Stimulated activated CD8-positive, alpha-beta memory T cell treated with anti-CD3 and anti-CD28 coated beads, Interleukin-2, amount 100 ng/mL, for 48 hours (primary cell): ENCODE measurements around the gene OR2K2.
"Not testable (repeated sequence)": the region's sequence is repeated elsewhere in the genome, so short reads cannot be mapped to it uniquely, and the experiment has no call there.

Experiments used
- DNase-seq, 2 donors: peaks; one replicate each; pipeline ENCODE4 v3.0.0-alpha.2; 2020; ENCODE audit warnings: low read depth in 2 of 2

Gene OR2K2

DNA sequence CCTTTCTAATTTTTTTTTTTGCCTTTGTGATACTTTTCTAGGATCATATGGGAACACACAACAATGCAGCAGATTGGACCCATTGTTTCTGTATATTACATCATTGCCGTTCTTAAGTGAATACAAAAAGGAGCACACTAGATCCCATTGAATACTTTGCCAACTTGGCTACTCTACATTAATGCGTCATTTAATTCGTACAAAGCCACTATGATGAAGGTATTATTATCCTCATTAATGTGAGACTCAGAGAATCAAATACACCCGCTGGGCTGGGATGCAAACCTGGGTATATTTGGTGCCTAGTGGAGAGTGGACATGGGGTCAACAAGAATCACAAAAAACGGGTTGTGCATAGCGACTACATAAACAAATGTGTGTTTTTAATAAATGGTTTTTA lies 31.9 kb downstream of the OR2K2 start:
- no peak for DNase-seq

DNA sequence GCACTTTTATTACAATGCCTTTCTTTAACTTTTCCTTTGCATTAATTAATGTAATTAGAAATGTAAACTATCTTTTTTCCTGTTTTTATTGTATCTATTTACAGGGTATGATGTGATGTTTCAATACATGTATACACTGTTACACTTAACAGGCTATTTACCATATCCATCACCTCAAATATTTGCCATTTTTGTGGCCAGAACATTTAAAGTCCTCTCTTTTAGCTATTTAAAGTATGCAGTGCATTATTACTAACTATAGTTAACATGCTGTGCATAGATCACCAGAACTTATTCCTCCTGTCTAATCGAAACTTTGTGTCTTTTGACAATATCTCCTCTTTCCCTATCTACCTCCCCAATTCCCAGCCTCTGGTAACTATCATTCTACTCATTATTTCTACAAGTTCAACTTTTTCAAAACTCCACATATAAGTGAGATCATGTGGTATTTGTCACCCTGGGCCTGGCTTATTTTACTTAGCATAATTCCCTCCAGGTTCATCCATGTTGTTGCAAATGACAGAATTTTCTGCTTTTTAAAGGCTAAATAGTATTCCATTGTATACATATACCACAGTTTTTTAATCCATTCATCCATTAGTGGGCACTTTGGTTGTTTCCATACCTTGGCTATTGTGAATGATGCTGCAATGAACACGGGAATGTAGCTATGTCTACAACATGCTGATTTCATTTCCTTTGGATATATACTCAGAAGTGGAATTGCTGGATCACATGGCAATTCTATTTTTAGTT lies 32.8 kb downstream of the OR2K2 start:
- no peak for DNase-seq

DNA sequence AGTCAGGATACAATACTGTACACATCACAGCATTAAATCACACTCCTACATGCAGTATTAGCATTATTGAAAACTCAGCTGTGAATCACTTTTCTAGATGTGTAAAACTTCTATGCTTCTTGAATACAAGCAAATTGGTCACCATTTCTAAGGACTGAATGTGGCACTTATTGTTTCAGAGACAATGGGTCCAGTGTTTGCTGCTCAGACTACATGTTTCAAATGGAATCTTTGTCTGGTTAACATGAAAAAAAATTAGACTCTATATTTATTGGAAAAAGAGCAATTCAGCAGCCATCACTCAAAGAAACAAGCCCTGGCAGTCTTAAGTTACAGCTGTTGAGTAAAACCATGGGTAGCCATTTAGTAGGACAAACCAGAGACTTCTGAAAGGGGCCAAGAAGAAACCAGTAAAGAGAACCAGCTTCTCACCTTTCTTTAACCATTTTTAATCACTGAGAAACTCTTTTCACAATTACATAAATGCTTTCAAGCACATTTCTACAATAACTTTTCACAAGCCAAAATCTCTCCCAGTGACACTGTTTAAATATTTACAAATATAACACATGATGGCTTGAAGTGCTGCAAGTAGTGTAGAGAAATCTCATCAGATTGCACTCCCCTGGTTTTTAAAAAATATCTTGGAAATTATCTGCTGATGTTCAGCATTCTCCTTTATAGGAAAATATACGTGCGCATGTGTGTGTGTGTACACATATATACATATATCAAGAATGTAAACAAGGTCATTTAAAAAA lies 35.2 kb downstream of the OR2K2 start:
- DNase-seq = no peak

DNA sequence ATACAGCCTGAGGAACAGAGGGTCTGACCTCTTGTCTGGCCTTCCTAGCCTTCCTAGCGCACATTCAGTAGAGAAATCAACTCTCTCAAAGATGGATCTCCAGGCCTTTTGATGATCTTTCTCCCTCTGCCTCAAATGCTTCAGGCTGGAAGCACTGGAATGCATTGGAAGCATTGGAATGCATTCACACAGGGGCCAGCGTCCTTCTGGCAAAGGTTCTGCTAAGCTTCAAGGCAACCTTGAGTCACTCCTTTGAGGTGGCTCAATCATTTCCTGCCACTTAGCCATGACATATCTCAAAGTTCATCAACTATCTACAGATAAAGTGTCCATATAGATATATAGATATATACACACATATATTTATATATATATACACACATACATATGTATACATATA lies 42.9 kb downstream of the OR2K2 start:
- DNase-seq = no peak

DNA sequence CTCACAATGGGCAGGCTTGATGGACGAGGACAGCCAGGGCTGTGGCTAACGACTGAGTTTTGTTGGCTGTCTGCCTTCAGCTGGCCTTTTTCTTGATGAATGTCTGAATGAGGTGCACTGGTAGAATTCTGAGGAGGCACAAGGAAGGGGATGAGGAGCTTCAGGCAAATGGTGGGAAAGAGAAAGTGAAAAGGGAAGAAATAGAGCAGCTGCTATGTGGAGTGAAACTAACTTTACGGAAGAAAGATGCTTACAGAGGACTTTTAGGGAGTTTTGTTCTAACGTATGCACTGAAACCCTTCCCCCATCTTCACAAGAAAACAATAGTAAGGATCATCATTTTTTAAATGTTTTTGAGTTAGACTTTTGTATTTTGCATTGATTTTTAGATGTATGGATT lies 45.3 kb downstream of the OR2K2 start:
- no peak for DNase-seq

DNA sequence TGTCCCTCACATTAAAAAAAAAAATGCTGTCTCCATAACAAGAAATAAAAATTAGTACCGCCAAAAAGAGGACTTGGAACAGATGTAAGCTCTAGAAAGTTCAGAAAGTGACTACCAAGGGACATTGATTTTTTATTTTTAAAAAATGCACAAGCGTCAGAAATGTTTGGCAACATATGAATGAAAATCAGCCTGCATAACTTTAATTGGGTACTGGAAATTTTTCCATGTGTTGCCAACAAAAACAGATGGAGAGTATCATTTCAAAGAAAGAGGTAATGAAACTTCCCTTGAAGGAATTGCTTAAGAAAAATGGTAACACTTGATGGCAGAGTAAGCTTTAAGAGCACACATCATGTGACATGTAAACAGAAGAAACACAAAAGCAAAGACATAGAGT lies 47.2 kb downstream of the OR2K2 start:
- DNase-seq = no peak

DNA sequence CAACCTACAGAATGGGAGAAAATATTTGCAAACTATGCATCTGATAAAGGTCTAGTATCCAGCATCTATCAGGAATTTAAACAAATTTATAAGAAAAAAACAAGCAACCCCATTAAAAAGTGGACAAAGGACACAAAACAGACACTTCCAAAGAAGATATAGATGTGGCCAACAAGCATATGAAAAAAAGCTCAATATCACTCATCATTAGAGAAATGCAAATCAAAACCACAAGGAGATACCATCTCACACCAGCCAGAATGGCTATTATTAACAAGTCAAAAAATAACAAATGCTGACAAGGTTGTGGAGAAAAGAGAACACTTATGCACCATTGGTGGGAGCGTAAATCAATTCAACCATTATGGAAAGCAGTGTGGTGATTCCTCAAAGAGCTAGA lies 49.2 kb downstream of the OR2K2 start:
- DNase-seq = not testable (repeated sequence)
